ENCODE results near the gene KDM4D. TPM values are rescaled to one million over a fixed set of nuclear protein-coding genes. Genes with fewer than 3 reads are reported as not detected.

The KDM4D gene
- total RNA-seq, 4 donors from 2014 or later: under 0.01 to 1.9 (median 0.70) TPM; not detected in 1

DNA sequence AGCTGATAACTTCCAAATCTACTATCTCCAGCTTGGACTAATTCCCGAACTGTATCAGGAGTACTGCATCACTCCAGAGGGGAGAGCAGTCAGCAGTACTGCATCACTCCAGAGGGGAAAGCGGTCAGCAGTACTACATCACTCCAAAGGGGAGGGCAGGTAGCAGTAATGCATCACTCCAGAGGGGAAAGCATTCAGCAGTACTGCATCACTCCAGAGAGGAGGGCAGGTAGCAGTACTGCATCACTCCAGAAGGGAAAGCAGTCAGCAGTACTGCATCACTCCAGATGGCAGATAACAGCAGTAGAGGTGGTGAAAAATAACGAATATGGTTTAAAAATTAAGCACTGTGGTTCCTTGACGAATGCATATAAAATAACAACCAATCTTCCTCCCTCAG, 8.6 kb upstream of the KDM4D start:
- Histone ChIP-seq H3K27me3 (no peaks in the 10 kb centered on the region), H3K4me1 (no peaks in the 10 kb centered on the region), H3K36me3 (no peaks in the 10 kb centered on the region), H3K9me3 (no peaks in the 10 kb centered on the region), H3K4me3 (no peak overlapping the region), H3K27ac (no peak overlapping the region)
- no peak for DNase-seq
- no peak for TF ChIP-seq POLR2A (IDR thresholded peaks at IDR 0.05)
- TF ChIP-seq, protein P1, sequence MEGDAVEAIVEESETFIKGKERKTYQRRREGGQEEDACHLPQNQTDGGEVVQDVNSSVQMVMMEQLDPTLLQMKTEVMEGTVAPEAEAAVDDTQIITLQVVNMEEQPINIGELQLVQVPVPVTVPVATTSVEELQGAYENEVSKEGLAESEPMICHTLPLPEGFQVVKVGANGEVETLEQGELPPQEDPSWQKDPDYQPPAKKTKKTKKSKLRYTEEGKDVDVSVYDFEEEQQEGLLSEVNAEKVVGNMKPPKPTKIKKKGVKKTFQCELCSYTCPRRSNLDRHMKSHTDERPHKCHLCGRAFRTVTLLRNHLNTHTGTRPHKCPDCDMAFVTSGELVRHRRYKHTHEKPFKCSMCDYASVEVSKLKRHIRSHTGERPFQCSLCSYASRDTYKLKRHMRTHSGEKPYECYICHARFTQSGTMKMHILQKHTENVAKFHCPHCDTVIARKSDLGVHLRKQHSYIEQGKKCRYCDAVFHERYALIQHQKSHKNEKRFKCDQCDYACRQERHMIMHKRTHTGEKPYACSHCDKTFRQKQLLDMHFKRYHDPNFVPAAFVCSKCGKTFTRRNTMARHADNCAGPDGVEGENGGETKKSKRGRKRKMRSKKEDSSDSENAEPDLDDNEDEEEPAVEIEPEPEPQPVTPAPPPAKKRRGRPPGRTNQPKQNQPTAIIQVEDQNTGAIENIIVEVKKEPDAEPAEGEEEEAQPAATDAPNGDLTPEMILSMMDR (IDR thresholded peaks at IDR 0.05): no peak
- intact Hi-C loops (cut with DNase I; ENCODE audit: low total_unique reads): no loop called here

DNA sequence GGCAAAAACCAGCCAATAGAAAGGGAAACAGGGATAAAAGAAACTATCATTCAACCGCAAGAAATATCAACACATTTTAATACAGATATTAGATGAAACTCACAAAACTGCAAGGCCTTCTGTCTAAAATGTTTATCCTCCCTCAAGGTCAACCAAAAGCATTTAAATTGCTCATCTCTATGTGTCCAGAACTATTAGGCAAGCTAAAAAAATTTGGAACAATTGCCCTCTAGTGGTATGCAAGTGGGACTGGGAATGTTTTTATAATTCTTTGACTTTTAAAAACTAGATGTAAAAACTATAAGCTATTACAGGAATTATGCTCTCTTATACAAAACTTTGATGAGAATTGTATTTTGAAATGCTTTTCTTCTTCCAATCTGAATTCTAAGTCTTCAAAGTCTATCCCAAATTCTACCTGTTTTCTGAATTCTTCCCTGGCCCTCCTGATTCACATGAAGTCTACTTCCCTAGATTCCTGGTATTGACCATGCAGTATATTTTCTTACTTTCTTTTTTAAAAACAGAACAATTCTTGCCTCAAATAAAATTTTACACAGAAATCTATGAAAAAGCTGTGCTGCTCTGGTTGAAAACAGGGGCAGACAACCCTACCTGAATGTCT, 5.1 kb upstream of the KDM4D start:
- no peak for DNase-seq
- H3K4me3 ChIP-seq: no peak overlapping the region
- no peaks in the 10 kb centered on the region for H3K4me1 ChIP-seq
- H3K9me3 ChIP-seq: no peaks in the 10 kb centered on the region
- no peak for TF ChIP-seq POLR2A (IDR thresholded peaks at IDR 0.05)
- TF ChIP-seq, protein P1 (IDR thresholded peaks at IDR 0.05): peak; percentile 12 to 32 (median 26)
- intact Hi-C loops (cut with DNase I; ENCODE audit: low total_unique reads): no loop called here
- H3K36me3 ChIP-seq: no peaks in the 10 kb centered on the region
- H3K27ac ChIP-seq: peak overlapping the region in 1 of 2 donors; percentile 3
- H3K27me3 ChIP-seq: no peaks in the 10 kb centered on the region

DNA sequence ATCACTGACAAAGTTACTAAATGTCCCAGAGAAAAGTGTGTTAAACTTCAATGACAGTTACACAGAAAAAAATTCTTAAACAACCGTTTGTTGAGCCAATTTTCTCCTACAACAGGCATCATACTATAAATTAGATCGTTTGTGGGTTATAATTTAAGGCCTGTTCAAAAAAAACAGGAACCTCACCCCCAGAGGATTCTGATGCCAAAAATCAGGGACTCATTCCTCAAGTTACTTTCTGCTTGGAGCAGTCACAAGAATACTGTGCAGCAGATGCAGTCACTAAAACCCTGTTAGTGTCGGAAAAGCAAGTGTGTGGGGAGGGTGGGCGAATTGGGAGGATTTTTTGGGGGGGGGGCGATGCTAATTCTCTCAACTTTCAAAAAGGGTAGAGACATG, 810 bp upstream of the KDM4D start:
- Histone ChIP-seq H3K4me3 (peak overlapping the region; percentile 79 to 99), H3K36me3 (no peaks in the 10 kb centered on the region), H3K27ac (peak overlapping the region; percentile 86 to 91), H3K9me3 (no peaks in the 10 kb centered on the region), H3K4me1 (no peaks in the 10 kb centered on the region), H3K27me3 (no peaks in the 10 kb centered on the region)
- no peak for DNase-seq
- TF ChIP-seq POLR2A (IDR thresholded peaks at IDR 0.05): no peak
- TF ChIP-seq, protein P1 (IDR thresholded peaks at IDR 0.05): no peak
- intact Hi-C loops (cut with DNase I; ENCODE audit: low total_unique reads): no loop called here

DNA sequence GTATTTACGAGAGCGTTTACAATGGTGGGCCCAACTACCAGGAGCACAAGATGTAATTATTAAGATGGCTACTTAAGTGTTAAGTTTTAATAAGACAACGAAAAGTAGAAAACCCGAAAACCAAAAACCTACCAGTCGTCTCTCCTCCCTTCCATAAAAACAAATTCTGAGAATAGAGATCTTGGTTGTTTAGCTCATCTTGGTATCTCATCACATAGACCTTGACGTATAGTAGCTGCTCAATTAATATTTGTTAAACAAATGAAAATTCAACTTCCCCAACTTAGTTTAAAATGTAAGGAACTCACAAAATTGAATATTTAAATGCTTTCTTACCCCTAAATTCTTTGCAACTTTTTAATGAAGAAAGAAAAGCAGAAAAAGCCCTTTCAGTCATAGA, 669 bp downstream of the KDM4D start:
- H3K36me3 ChIP-seq: no peaks in the 10 kb centered on the region
- H3K4me1 ChIP-seq: no peaks in the 10 kb centered on the region
- H3K27me3 ChIP-seq: no peaks in the 10 kb centered on the region
- no peak for TF ChIP-seq POLR2A (IDR thresholded peaks at IDR 0.05)
- TF ChIP-seq, protein P1 (IDR thresholded peaks at IDR 0.05): no peak
- H3K9me3 ChIP-seq: no peaks in the 10 kb centered on the region
- peak overlapping the region; percentile 86 to 91 for H3K27ac ChIP-seq
- intact Hi-C loops (cut with DNase I; ENCODE audit: low total_unique reads): no loop called here
- DNase-seq: no peak
- H3K4me3 ChIP-seq: peak overlapping the region in 1 of 2 donors; percentile 79

DNA sequence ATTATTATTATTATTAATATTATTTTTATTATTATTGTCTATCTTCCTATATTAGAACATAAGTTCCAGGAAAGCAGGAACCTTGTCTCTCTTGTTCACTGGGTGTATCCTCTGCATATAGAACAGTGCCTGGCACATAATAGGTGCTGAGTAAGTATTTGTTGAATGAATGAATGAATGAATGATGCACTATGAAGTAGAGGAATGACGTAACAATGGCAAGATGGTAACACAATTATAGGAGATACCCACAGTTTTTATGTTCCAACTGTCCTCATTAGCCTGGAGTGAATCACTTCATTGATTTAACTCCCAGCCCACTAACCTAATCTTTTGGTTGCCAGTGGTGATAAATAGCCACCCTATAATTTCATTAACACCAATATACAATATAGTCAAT, 2.1 kb downstream of the KDM4D start:
- Histone ChIP-seq H3K4me1 (no peaks in the 10 kb centered on the region), H3K9me3 (no peaks in the 10 kb centered on the region), H3K4me3 (no peak overlapping the region), H3K27ac (no peak overlapping the region), H3K27me3 (no peaks in the 10 kb centered on the region), H3K36me3 (no peaks in the 10 kb centered on the region)
- TF ChIP-seq POLR2A (IDR thresholded peaks at IDR 0.05): no peak
- TF ChIP-seq, protein P1 (IDR thresholded peaks at IDR 0.05): no peak
- intact Hi-C loops (cut with DNase I; ENCODE audit: low total_unique reads): no loop called here
- no peak for DNase-seq
